NCI-H2196 (cell line): ENCODE data around the gene IGSF23.
"Not testable (repeated sequence)": the region's sequence is repeated elsewhere in the genome, so short reads cannot be mapped to it uniquely, and the experiment has no call there.

Source experiments
- DNase-seq: peaks from one replicate; lab custom pipeline; 2025; ENCODE audit not compliant: unreplicated experiment; lab: John Stamatoyannopoulos, UW

IGSF23 gene

DNA sequence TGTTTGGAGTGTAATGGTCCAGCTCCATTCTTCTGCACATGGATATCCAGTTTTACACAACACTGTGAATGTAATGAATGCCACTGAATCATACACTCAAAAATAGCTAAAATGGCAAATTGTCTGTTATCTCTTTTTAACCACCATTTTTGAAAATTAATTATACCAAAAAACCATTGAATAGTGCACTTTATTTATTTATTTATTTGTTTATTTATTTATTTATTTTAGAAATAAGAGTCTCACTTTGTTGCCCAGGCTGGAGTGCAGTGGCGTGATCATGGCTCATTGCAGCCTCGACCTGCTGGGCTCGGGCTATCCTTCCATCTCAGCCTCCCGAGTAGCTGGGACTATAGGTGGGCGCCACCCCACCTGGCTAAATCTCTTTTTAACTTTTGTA lies 50.6 kb downstream of the IGSF23 start:
- no peak for DNase-seq

DNA sequence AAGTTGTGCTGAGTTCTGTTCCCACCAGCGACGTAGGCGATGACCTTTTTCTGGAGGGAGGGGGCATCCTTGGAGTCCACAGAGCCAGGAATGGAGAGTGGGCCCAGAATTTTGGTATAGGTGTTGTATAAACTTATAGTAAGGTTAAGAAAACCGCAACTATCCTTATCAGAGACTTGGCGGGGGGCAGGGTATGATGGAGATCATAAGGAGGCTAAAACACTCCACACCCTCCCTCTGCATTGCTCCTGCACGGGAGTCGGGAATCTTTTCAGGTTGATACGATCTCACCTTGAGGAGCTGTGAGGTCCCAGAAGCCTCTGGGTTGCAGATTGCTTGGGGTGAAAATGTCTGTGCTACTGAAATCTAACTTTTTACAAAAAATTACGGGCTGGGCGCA lies 51.6 kb downstream of the IGSF23 start:
- DNase-seq, result no peak

DNA sequence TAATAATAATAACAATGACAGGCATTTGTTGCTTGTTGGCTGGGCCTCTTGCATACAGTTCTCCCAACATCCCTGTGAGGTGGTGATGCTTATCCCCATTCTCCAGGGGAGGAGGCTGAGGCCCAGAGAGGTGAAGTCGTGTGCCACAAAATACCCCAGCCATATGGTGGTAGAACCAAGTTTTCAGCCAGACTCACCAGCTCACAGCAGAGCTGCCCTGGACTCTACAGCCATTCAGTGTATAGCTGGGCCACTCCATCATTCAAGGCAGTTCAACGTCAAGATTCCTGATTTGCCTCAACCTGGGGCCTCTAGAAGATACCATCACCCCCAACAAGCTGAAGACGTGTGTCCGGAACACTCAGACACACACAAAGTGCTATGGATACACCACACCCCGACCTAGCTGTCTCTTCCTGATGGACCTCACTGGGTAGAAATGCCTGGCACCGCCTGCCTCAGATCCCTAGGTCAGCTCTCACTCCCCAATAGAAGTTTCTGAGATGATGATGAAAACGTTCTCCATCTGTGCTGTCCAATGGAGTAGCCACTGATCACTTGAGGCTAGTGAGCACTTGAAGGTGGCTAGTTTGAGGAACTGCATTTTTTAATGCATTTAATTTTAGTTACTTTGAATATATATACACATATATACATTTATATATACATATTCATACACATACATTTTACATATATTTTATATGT lies 53.6 kb downstream of the IGSF23 start:
- peak; percentile 24 for DNase-seq

DNA sequence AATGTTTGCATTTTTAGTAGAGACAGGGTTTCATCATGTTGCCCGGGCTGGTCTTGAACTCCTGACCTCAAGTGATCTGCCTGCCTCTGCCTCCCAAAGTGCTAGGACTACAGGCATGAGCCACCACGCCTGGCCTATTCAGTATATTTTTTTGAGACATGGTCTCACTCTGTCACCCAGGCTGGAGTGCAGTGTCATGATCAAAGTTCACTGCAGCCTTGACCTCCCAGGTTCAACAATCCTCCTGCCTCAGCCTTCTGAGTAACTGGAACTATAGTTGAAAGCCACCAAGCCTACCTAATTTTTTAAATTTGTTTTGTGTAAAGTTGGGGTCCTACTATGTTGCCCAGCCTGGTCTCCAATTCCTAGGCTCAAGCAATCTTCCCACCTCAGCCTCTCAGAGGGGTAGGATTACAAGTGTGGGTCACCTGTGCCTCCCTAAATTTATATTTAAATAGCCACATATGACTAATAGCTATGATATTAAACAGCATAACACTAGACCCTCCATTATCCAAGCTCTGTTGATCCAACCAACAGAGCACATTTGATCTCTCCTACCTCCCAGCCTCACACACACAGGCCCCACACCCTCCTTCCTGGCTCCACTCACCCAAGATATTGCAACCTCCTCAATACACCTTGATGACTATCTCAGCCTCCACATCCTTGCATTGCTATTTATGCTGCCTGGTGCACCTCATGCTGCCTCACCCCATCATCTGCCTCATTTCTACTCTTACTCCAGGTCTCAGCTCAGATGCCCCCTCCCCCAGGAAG lies 55.8 kb downstream of the IGSF23 start:
- DNase-seq, result no peak

DNA sequence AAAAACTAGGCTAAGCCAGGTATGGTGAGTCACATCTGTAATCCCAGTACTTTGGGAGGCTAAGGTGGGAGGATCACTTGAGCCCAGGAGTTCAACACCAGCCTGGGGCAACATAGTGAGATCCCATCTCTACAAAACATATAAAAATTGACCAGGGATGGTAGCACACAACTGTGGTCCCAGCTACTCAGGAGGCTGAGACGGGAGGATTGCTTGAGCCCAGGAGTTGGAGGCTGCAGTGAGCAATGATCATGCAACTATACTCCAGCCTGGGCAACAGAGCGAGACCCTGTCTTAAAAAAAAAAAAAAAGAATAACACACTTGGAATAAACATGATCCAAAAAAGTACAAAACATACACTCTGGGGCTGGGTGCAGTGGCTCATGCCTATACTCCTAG lies 56.7 kb downstream of the IGSF23 start:
- DNase-seq, result not testable (repeated sequence)

DNA sequence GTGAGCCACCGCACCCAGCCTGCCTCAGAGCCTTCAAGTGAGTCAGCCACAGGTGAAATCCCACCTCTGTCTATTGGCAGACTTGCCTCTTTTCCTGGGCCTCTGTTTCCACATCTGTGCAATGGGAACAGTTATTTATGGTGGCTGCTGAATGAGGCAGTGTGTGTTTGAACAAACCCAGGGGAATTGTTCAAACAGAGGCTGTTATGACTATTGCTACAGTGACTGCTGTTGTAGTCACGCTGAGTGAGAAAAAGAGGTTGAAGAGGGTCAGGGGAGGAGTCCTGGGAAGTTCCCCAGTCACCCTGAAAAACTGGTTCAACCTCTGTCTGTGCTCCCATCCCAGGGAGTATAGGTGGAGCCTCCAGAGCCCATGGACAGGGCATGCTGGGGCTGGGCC lies 58.0 kb downstream of the IGSF23 start, which contains the start of gene CEACAM19:
Gene CEACAM19 (plus strand): TSS at position 83 of the 400 bp plus-strand sequence. CDS start 450 bp downstream, outside the sequence.
- DNase-seq, result no peak

DNA sequence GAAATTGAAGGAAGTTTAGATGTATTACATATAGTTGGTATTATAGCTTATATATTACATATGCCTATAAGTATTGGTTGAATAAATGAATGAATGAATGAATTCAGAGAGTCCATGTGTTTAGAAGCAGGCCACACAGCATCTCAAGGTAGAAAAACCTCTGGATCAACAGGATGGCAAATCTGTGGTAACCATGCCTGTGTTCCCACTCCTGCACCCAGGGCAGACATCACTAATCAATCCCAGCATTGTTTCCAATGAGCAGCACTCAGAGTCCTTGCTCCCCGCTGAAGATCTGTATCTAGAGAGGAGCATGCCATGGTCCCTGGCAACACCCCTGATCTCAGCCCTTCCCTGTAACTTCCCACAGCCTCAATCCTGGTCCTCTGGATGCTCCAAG lies 58.9 kb downstream of the IGSF23 start:
- no peak for DNase-seq

DNA sequence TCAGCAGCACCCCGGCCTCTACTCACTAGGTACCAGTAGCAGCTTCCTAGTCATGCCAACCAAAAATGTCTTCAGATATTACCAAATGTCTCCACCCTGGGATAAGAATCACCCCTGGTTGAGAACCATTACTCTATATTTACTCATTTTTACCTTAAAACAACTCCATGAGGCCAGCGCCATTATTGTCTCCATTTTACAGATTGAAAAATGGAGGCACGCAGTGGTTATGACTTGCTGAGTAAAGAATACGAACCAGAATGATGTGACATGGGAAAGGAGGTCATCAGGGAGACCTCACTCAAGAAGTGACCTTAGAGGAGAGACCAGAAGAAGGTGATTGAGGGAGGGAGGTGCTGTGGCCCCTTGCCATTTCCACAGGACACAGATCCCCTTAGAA lies 60.1 kb downstream of the IGSF23 start:
- no peak for DNase-seq

DNA sequence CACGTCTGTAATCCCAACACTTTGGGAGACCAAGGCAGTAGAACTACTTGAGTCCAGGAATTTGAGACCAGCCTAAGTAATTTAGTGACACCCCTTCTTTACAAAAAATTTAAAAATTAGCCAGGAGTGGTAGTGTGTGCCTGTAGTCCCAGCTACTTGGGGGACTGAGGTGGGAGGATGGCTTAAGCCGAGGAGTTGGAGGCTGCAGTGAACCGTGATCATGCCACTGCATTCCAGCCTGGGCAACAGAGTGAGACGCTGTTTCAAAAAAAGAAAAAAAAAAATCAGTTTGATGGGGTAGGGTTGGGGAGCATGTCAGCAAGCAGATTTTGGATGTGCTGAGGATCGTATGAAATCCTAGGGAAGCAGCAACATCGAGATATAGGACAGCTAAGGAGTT lies 62.2 kb downstream of the IGSF23 start:
- no peak for DNase-seq

DNA sequence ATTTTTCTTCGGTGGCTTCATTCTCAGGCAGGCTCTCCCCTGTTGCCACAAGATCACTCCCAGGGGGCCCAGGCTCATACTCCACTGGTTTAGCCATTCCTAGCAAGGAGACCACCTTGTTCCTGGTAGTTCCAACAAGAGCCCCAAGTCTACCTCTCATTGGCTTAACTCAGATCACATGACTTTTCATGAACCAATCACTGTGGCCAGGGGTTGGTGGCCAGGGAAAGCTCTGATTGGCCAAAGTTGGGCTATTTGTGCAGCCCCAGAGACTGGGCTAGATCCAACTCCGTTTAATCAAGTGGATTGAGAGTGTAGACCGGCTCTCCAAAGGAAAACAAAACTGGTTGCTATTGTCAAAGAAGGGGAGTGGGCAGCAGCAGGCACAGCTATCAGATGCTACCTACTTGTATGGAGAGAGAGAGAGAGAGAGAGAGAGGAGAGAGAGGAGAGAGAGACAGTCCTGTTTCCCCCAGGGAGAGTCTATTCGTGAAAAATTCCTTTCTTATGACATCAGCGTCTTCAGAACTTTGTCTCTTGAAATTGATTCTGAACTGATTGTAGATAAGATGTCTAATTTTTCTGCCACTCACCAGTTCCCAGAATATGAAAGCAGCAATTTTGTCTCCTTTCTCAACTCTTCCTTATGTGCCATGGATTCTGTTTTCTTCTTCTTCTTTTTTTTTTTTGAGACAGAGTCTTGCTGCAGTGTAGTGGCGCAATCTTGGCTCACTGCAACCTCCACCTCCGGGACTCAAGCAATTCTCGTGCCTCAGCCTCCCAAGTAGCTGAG lies 63.9 kb downstream of the IGSF23 start:
- DNase-seq, result no peak

DNA sequence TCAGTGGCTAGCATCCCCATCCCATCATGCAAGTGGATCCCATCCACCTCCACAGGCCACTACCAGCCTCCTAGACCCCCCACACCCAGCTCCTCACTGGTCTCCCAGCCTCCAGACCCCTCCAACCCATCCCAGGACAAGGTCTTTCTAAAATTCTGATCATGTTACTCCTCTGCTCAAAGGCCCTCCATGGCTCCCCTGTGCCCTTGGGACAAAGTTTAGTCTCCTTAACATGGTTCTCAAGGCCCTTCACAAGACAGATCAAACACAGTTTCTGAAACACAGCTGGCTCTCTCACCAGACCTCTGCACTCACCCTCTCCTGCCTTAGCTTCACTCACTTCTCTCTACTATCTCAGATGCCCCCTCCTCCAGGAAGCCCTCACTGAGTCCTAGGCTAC lies 67.2 kb downstream of the IGSF23 start:
- DNase-seq, result no peak

DNA sequence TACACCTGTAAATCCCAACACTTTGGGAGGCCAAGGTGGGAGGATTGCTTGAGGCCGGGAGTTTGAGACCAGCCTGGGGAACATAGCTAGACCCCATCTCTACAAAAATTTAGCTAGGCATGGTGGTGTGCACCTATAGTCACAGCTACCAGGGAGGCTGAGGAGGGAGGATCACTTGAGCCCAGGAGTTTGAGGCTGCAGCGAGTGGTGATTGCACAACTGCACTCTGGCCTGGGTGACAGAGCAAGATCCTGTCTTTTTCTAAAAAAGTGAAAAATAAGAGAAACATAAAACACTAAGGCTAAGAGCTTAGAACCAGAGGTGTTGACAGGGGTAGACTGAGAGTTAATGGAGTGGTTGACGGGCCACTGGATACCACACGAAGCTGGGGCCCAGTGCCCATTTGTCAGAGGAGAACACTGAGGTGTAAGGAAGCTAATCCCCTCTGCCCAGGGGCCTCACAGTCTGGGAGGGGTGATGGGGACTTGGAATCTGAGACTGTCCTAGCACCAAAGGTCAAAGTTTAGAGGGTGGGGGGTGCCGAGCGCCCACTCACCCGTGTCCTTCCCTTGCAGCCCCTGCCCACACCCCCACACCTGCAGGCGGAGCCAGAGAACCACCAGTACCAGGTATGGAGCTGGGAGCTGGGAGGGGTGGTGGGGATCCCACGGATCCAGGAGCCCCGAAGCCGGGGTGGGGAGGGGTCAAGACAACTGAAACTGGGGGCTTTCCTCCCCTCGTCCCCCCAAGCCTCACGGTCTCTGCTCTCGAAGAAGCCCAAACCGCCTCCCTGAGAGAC lies 68.8 kb downstream of the IGSF23 start:
- DNase-seq, result no peak

DNA sequence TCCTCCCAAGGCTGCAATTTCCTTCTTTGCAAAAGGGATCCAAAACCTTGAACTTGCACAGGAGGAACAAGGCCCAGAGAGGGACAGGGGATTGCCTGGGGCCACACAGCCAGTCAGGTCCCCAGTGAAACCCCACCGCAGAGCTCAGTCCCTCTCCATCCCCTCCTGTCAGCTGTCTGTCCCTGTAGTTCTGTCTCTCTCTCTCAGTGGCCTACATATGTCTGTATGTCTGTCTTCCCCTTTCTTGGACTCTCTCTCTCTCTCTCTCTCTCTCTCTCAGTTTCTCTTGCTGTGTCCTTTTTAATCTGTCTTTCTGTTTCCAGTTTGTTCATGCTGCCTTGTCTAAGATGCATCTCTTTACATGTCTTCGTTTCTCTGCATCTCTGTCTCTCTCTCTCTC lies 69.4 kb downstream of the IGSF23 start:
- no peak for DNase-seq

DNA sequence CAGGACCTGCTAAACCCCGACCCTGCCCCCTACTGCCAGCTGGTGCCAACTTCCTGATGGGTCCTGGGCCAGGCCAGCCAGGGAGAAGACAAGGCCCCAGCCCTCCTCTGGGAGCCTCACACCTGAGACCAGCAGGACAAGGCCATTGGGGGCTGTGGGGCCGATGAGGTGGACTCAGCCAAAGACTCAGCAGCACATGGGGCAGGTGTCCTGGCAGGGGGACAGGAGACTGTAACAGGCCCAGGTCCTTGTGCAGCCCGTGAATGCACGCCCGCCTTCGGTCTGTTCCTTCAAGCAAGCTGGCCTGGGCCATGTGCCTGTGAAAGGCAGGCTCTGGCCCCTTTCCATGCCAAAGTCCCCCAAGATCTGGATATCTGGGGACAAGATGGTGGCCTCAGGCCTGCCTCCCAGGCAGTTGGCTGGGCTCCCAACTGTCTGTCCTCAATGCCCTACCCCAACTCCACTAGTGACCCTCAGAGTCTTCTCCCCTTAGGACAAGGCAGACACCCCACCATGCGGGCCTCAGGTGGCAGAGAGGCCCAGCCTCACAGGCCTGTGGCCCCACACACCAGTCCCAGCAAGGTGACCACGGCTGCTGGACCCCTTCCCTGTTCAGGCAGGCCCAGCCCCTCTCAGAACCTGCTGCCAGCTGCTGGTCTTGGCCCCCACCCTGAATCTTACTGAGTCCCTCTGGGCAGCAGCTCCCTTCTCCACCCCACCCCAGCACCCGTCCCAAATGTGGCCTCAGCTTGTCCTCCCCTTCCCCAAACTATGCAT lies 70.3 kb downstream of the IGSF23 start:
- no peak for DNase-seq

DNA sequence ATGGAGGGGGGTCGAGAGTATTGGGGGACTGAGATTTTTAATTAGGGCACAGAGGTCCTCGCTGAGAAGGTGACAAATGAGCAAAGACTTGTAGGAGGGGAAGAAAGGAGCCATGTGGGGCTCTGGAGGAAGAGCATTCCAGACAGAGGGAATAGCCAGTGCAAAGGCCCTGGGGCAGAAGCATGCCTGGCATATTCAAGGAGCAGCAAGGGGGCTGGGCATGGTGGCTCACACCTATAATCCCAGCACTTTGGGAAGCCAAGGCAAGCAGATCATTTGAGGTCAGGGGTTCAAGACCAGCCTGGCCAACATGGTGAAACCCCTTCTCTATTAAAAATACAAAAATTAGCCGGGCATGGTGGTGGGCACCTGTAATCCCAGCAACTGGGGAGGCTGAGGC lies 71.0 kb downstream of the IGSF23 start:
- DNase-seq, result not testable (repeated sequence)

DNA sequence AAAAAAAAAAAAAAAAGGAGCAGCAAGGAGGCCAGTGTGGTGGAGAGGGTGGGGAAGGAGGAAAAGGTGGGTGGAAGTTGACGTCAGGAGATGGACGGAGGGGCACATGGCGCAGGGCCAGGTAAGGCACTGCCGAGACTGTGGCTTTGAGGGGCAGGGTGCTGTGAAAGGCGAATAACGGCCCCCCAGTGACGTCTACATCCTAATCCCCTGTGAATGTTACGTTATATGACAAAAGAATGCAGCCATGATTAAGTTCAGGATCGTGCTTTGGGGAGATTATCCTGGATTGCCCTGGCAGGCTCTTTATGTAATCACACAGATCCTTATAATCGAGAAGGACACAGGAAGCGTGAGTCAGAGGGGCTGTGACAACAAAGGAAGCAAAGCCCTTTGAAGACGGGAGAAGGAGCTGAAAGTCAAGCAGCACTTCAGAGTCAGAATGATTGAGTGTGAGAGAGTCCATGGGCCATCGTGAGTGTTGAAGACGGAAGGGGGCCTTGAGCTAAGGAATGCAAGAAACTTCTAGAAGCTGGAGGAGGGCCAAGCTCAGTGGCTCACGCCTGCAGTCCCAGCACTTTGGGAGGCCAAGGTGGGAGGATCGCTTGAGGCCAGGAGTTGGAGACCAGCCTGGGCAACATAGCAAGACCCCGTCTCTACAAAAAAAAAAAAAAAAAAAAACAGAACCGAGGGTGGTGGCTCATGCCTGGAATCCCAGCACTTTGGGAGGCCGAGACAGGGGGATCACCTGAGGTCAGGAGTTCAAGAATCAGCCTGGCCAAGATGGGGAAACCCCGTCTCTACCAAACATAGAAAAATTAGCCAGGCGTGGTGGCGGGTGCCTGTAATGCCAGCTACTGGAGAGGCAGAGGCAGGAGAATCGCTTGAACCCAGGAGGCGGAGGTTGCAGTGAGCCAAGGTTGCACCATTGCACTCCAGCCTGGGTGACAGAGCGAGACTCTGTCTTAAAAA lies 71.8 kb downstream of the IGSF23 start:
- no peak for DNase-seq

DNA sequence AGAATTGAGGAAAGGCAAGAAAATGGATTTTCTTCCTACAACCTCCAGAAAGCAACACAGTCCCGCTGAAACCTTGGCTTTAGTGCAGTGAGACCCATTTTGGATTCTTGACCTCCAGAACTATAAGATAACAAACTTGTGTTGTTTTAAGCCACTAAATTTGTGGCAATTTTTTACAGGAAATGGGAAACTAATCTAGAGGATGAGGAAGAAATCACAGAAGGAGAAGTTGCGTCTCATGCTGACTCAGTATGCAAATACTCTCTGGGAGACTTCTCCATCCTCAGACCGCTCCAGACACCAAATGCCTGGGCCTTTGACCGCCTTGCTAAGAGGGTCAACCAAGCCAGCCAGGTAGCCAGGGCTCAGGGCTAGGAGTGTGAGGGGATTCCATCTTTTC lies 72.5 kb downstream of the IGSF23 start:
- DNase-seq, result no peak
